Activated gamma-delta T cell (primary cell): ENCODE measurements around the gene ABHD8.

Source experiments
- DNase-seq: peaks from one replicate; lab custom pipeline; 2025; lab: John Stamatoyannopoulos, UW

The ABHD8 gene

GRCh38 chr19:17333611-17334413, 30.6 kb upstream of the ABHD8 start:
- DNase-seq: no peak

GRCh38 chr19:17332677-17333581, 29.7 kb upstream of the ABHD8 start:
- DNase-seq: no peak

- no peak for DNase-seq
These were observed 29.1 kb upstream of the ABHD8 start for GRCh38 chr19:17332360-17332676.

GRCh38 chr19:17331045-17331558, 27.9 kb upstream of the ABHD8 start:
- no peak for DNase-seq

GRCh38 chr19:17330262-17331044, 27.2 kb upstream of the ABHD8 start:
- DNase-seq: no peak

- DNase-seq: no peak
These were observed 26.4 kb upstream of the ABHD8 start for GRCh38 chr19:17329366-17330261.

- DNase-seq: peak; percentile 36
These were observed 25.5 kb upstream of the ABHD8 start for GRCh38 chr19:17328517-17329365.

- peak; percentile 37 for DNase-seq
These were observed 24.7 kb upstream of the ABHD8 start for GRCh38 chr19:17327654-17328516.

- no peak for DNase-seq
These were observed 23.9 kb upstream of the ABHD8 start for GRCh38 chr19:17327068-17327653.

GRCh38 chr19:17326595-17326966, 23.4 kb upstream of the ABHD8 start:
- DNase-seq: no peak

- DNase-seq: no peak
These were observed 22.8 kb upstream of the ABHD8 start for GRCh38 chr19:17325881-17326594.

- no peak for DNase-seq
These were observed 21.9 kb upstream of the ABHD8 start for GRCh38 chr19:17325133-17325532.

GRCh38 chr19:17324357-17325114, 21.3 kb upstream of the ABHD8 start:
- no peak for DNase-seq

- DNase-seq: no peak
These were observed 20.7 kb upstream of the ABHD8 start for GRCh38 chr19:17323964-17324332.

- no peak for DNase-seq
These were observed 20.2 kb upstream of the ABHD8 start for GRCh38 chr19:17323300-17323963.

- no peak for DNase-seq
These were observed 19.6 kb upstream of the ABHD8 start for GRCh38 chr19:17322854-17323253.
